NCI-H128 (cell line): Measurements from ENCODE around the gene CHRNA4.
"Not testable (repeated sequence)": the region's sequence is repeated elsewhere in the genome, so short reads cannot be mapped to it uniquely, and the experiment has no call there.

Experiments used
- DNase-seq: peaks from one replicate; lab custom pipeline; 2025; ENCODE audit not compliant: unreplicated experiment; lab: John Stamatoyannopoulos, UW

The CHRNA4 gene

GRCh38 chr20:63350597-63351325 lies 10.4 kb downstream of the CHRNA4 start:
- DNase-seq, result no peak

DNA sequence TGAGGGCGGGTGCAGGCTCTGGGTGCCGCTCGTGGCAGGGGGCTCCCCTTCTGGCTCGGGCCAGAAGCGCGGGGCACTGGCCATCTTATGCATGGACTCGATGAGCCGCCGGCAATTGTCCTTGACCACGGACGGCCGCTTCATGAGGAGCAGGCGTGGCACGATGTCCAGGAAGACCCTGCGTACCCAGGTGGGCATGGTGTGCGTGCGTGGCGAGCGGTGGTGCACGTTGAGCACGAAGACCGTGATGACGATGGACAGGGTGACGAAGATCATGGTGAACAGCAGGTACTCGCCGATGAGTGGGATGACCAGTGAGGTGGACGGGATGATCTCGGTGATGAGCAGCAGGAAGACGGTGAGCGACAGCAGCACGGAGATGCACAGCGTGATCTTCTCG lies 11.0 kb downstream of the CHRNA4 start:
- no peak for DNase-seq

DNA sequence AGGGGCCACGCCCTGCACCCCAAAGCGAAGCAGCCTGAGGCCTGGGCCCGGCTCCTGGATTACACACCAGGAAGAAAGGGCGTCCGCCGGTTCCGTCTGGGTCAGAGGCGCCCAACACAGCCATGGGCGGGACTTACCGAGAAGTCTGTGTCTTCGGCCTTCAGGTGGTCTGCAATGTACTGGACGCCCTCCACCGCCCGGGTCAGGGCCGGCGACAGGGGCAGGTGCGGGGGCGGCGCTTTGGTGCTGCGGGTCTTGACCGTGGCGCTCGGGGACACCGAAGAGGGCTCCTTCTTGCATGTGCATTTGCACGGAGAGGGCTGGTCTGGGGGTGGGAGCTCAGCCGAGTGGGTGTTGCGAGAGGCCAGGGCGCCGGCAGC lies 11.6 kb downstream of the CHRNA4 start:
- no peak for DNase-seq

DNA sequence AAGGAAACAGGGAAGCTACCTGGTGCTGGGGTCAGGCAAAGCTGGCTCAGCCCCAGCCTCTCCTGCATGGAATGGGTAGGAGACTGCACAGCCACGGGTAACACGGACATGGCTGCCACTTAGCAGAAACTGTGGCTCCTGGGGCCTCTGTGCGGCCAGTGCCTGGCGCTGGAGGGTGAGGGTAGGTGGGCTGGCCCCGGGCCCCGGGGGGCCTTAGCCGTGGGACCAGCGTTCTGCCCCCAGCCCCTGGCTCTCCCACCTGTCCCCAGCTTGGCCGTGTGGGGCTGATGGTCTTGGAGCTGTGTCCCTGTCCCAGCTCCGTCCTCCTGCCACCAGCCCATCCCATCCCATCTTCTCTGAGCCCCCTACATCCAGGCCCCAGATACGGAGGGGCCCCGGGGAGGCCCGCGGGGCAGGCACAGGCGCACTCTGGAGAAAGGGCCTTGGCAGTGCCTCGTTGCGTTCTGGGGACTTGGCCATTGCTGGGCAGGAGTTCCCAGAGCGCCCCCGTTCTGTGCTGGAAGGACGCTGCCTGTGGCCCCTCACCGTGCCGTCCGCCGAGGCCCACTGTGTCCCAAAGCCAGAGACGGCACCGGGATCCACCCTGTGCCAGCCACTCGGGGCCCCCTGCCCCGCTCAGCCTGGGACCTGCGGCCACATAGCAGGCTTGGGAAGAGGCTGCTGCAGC lies 12.2 kb downstream of the CHRNA4 start:
- no peak for DNase-seq

DNA sequence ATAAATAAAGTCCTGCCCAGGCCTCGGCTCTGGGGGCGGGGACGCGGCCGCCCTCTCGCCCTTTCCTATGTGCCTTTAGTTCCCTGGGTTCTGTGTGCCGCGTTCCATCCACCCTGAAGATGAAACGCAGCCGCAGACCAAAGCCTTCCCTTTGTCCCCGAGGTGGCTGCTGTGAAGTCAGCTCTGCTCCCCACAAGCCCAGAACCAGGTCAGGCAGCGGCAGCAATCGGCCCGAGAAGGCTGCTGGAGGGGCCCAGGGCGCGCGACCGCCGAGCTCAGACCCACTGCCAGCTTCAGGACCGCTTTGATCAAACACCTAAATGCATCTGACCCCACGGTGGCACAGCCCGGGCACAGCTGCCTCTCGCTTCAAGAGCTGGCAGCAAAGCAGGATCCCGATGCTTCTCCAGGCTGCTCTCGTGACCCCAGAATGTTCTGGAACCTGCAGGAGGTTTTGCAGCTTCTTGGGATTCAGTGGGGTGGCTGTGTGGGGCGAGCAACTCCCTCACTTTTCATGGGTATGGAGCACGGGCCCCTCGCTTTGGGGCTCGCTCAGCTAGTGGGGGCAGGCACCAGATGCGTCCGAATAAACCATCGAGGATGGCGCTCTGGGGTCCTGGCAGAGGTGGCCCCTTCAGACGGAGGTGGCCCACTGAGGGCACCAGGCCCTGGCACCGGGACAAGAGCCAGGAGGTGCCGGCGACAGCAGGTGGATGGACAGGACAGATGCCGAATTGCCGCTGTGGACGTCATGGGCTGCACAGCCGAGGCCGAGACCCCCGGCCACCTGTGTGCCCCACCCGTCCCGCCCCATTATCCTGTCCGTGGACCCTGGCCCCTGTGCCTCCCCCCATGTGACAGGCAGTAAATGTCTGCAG lies 13.0 kb downstream of the CHRNA4 start:
- DNase-seq, result no peak

DNA sequence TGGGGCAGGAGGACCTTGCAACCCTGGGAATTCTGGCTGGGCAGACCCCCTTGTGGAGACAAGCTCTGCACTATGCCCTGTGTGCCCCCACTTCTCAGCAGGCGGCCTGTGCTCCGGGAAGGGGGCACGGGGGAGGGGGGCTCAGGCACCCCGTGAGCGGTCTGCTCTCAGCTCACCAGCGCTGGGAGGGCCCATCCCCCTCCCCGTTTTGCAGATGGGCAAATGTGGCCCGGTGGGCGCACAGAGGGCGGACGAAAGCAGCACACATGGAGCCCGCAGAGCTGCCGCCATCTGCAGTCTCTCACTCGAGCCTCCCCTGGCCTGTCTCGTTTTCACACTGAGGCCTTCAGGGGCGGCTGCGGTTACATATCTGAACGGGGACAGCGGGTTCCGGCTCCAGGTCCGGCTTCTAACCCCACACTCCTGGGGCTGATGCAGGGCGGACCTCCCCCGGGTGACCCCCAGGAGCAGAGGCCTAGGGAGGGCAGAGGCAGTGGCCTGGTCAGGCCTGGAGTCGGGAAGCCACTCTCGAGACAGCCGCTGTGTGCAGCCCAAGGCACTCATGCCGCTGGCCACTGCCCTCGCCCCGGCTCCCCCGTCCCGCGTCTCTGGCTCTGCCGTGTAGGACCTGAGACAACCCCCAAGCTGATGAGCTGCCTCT lies 13.9 kb downstream of the CHRNA4 start:
- no peak for DNase-seq

DNA sequence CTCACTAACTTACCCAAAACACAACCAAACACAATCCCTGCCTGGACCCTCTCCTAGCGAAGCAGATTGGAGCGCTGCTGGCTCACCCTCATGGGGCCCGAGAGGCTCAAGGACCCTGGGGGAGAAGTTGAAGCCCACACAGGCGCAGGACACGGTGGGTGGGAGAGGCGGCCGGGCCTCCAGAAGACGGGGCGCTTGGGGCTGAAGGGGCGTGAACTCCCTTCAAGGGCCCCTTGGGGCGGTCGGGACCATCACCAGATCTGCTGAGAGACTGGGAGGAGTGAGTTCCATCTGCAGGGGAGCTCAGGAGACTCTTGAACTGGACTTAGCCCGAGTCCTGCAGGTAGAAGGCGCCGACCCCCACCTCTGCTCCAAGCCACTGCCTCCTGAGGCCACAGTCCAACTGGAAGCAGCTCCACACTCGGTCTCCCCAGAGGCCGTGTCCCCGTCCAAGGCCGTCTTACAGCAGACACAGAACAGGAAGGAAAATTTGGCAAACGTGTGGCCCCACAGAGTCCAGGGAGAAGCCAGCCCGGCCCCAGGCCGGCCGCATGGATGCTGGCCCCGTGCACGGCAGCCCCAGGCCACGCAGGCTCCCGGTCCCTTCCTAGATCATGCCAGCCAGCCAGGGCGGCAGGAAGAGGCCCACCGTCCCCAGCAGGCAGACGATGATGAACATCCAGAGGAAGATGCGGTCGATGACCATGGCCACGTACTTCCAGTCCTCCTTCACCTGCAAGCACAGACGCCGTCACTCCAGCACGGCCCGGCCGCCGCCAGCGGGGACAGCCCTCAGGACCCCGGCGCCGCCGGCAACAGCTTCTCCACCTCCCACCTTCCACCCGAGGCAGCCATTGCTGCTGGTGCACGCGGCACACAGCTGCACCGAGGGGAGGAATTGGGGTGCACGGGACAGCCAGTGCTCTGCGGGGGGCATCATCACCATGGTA lies 14.7 kb downstream of the CHRNA4 start:
- DNase-seq, result no peak

DNA sequence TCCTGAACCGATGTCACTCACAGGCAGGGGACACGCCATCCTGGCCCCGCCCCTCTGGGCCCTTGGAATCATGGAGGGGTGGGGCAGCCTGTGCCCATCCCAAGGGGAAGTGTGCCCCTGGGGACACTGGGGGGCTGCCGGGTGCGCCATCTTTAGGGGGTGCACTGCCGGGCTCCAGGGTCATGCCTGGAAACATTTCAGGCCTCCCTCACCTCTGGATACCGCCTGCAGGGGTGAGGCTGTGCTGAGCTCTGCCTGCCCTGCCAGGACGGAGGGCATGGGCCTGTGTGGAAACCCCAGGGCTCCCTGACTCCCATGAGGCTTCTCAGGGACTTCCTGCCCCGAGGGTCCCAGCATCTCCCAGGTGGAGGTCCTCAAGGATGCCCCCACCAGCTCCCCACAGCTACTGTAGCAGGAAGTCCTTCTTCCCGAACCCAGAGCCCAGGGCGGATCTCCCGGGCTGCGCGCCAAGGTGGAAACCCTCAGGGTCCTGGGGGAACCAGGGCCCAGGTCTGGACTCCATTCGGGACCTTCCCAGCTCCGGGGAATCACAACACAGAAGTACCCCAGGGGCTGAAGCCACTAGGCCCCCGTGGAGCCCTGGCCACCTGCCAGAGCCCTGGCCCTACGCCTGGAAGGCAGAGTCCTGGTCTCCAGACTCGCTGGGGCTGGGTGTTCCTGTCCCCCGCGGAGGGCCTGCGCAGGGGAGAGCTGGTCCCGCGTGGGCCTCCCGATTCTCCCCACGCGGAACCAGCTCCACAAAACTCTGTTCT lies 15.6 kb downstream of the CHRNA4 start:
- no peak for DNase-seq

DNA sequence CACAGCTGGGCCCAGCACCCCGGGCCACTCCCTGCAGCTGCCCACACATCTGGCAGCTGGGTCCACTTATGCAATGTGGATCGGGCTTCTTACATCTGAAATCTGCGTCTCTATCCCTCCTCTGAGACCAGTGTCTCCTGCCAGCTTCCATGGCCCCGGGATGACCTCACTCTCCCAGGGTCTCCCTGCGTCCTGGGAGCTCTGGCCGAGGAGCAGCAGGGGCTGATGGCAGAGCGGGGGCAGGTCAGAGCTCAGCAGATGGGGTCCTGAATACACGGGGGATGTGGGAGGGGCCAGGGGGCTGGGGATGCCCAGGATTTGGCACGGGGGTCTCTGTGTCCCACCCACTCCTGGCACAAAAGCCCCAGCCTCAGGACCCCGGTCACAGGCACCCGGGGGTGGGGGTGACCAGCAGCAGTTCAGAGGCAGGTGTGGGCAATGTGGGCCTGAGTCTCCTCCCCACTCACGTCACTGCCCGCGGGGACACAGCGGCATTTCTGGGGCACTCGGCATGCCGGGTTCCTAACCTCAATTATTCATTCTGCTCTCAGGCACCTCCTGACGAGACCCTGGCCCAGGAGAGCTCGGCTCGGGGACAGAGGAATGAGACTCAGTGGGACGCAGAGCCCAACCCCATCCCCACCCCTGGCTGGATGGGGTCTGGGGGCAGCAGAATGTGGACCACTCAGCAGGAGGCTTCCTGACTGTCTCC lies 16.4 kb downstream of the CHRNA4 start:
- no peak for DNase-seq

DNA sequence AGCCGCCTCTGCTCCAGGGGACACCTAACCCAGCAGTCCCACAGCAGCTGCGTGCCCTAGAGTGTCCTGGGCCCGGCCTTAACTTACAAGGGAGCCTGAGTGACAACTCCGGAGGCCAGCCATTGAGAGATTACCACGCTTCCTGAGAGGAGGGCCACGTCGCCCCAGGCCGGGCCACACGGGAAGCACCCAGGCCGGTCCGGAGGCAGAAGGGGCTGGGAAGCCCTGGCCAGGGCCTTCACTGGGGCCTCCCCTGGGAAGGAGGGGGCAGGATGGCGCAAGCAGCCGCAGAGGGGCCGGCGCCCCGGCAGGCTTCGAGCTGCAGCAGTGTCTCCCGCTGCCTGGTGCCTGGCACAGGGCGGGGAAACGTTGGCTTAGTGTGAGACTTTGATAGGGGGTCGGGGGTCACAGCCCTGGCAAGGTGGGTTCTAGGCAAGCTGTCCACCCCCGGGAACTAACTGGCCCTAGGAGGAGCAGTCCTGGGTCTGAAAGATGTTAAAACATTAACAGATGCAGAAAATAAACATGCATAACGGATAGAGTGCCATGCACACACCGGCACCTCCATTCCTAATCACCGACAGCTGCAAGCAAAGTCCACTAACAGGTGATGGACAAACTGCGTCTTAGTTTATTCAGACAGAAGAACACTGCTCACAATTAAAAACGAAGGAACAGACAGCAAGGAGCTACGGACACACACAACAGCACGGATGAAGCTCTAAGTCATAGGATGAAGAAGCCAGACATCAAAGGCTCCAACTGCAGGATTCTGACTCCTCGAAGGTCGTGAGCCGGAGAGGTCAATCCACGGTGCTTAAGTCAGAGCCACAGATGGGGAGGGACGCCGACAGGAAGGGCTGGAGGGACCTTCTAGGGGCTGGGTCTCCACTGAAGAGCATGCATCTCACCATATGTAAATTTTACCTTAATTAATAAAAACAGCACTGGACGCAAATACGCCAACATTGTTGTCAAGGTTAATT lies 17.4 kb downstream of the CHRNA4 start:
- DNase-seq, result no peak

GRCh38 chr20:63342561-63343459 lies 18.3 kb downstream of the CHRNA4 start:
- no peak for DNase-seq

- not testable (repeated sequence) for DNase-seq
Observed at GRCh38 chr20:63340158-63340688, 20.9 kb downstream of the CHRNA4 start.

- DNase-seq, result not testable (repeated sequence)
Observed at GRCh38 chr20:63339154-63340094, 21.7 kb downstream of the CHRNA4 start.

DNA sequence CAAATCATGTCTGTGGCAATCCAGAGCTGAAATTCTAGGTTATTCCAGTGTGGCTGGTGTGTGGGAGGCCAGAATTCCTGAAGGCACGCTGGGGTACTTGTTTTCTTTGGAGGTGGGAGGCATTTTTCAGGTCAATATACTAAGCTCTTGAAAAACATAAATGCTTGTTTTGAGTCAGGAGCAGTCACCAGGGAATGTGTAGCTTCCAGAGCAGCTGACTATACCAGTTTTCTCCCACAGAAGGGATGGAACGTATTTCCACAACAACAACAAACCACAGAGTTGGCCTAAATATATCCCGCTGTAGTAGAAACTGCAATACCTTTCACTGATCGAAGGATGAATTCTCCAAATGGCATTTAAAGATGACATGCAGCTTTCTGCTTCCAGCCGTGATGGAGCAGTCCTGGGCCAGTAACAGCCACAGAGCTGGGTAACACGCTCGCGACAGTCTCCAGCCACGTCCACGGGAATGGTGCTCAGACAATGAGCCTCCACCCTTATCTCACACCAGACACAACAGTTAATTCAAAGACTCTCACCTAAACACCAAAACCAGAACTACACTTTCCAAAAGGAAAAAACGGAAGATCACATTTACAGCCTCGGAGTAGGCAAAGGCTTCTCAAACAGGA lies 23.2 kb downstream of the CHRNA4 start:
- DNase-seq, result no peak
